GM21723 (cell line): ENCODE measurements around the gene MFSD6L.

ENCODE experiments used
- ATAC-seq: cut with Tn5 transposase; IDR thresholded peaks from one replicate; pipeline ENCODE4 v1.9.1; 2021; ENCODE audit warnings: mild to moderate bottlenecking, moderate library complexity; ENCODE audit not compliant: unreplicated experiment

Gene MFSD6L

DNA sequence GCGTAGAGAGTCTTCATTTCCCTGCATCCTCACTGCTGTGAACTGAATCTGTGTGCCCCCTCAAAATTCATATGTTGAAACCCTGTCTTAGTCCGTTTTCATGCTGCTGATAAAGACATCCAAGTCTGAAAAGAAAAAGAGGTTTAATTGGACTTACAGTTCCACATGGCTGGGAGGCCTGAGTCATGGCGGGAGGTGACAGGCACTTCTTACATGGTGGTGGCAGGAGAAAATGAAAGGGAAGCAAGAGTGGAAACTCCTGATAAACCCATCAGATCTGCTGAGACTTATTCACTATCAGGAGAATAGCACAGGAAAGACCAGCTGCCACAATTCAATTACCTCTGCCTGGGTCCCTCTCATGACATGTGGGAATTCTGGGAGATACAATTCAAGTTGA lies 51.4 kb downstream of the MFSD6L start:
- no peak for ATAC-seq
